ENCODE data around the gene MT3. TPM values are rescaled to one million over a fixed set of nuclear protein-coding genes. Genes with fewer than 3 reads are reported as not detected.
A peak's percentile ranks its signal among the peaks of the same experiment; 100 is the strongest.

MT3 gene
- total and polyA plus RNA-seq, 2 of the 13 experiments (the other 11 are each of a cell fraction or from before 2014, with no cell fraction given) = not detected

DNA sequence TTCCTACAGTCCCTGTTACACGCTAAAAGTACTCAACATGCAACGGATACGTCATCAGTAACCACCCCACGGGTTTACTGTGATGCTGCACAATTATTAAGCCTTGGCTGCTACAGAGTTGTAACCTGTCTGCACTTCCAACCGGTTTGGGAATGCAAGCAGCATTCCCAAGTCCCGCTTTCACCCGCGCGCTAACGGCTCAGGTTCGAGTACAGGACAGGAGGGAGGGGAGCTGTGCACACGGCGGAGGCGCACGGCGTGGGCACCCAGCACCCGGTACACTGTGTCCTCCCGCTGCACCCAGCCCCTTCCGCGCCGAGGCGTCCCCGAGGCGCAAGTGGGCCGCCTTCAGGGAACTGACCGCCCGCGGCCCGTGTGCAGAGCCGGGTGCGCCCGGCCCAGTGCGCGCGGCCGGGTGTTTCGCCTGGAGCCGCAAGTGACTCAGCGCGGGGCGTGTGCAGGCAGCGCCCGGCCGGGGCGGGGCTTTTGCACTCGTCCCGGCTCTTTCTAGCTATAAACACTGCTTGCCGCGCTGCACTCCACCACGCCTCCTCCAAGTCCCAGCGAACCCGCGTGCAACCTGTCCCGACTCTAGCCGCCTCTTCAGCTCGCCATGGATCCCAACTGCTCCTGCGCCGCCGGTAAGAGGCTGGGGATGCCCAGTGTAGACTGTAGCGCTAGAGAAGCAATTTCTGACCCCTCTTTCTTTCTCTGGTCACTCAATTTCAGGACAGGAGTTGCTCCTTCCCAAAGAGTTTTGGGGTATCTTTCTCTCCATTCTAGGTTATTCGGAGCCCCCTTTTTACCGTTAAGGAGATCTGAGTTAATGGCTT, 18.9 kb downstream of the MT3 start, which contains the start of gene MT2A (continued):
- TF ChIP-seq, protein P1, sequence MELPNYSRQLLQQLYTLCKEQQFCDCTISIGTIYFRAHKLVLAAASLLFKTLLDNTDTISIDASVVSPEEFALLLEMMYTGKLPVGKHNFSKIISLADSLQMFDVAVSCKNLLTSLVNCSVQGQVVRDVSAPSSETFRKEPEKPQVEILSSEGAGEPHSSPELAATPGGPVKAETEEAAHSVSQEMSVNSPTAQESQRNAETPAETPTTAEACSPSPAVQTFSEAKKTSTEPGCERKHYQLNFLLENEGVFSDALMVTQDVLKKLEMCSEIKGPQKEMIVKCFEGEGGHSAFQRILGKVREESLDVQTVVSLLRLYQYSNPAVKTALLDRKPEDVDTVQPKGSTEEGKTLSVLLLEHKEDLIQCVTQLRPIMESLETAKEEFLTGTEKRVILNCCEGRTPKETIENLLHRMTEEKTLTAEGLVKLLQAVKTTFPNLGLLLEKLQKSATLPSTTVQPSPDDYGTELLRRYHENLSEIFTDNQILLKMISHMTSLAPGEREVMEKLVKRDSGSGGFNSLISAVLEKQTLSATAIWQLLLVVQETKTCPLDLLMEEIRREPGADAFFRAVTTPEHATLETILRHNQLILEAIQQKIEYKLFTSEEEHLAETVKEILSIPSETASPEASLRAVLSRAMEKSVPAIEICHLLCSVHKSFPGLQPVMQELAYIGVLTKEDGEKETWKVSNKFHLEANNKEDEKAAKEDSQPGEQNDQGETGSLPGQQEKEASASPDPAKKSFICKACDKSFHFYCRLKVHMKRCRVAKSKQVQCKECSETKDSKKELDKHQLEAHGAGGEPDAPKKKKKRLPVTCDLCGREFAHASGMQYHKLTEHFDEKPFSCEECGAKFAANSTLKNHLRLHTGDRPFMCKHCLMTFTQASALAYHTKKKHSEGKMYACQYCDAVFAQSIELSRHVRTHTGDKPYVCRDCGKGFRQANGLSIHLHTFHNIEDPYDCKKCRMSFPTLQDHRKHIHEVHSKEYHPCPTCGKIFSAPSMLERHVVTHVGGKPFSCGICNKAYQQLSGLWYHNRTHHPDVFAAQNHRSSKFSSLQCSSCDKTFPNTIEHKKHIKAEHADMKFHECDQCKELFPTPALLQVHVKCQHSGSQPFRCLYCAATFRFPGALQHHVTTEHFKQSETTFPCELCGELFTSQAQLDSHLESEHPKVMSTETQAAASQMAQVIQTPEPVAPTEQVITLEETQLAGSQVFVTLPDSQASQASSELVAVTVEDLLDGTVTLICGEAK (IDR thresholded peaks at IDR 0.05) = no peak
- TF ChIP-seq, protein P1 (CRISPR knock-in tag; IDR thresholded peaks at IDR 0.05) = peak; percentile 87
- TF ChIP-seq PTBP1 (IDR thresholded peaks at IDR 0.05; ENCODE audit: low read depth, low read length, poor library complexity, severe bottlenecking) (peak; percentile 27), SIX4 (CRISPR knock-in tag; IDR thresholded peaks at IDR 0.05) (no peak), BORCS8-MEF2B (CRISPR knock-in tag; IDR thresholded peaks at IDR 0.05) (peak; percentile 71; the same call in 1 of the 2 replicates), ZNF749 (CRISPR knock-in tag; IDR thresholded peaks at IDR 0.05; ENCODE audit: borderline replicate concordance) (peak; percentile 80; the same call in 1 of the 2 replicates), FOSL2 (CRISPR knock-in tag; IDR thresholded peaks at IDR 0.05) (peak; percentile 94), HNRNPL (IDR thresholded peaks at IDR 0.05; ENCODE audit: low read depth, low read length) (no peak), ZFP41 (CRISPR knock-in tag; IDR thresholded peaks at IDR 0.05; ENCODE audit: borderline replicate concordance) (peak; percentile 40; the same call in 1 of the 2 replicates), IRF2 (CRISPR knock-in tag; IDR thresholded peaks at IDR 0.05) (no peak), CCAR2 (optimal IDR thresholded peaks at IDR 0.05; ENCODE audit: low read depth, low read length) (no peak)
- TF ChIP-seq, protein P2, sequence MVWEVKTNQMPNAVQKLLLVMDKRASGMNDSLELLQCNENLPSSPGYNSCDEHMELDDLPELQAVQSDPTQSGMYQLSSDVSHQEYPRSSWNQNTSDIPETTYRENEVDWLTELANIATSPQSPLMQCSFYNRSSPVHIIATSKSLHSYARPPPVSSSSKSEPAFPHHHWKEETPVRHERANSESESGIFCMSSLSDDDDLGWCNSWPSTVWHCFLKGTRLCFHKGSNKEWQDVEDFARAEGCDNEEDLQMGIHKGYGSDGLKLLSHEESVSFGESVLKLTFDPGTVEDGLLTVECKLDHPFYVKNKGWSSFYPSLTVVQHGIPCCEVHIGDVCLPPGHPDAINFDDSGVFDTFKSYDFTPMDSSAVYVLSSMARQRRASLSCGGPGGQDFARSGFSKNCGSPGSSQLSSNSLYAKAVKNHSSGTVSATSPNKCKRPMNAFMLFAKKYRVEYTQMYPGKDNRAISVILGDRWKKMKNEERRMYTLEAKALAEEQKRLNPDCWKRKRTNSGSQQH (CRISPR knock-in tag; IDR thresholded peaks at IDR 0.05; ENCODE audit: low read depth) = peak; percentile 87
- TF ChIP-seq, protein P3, sequence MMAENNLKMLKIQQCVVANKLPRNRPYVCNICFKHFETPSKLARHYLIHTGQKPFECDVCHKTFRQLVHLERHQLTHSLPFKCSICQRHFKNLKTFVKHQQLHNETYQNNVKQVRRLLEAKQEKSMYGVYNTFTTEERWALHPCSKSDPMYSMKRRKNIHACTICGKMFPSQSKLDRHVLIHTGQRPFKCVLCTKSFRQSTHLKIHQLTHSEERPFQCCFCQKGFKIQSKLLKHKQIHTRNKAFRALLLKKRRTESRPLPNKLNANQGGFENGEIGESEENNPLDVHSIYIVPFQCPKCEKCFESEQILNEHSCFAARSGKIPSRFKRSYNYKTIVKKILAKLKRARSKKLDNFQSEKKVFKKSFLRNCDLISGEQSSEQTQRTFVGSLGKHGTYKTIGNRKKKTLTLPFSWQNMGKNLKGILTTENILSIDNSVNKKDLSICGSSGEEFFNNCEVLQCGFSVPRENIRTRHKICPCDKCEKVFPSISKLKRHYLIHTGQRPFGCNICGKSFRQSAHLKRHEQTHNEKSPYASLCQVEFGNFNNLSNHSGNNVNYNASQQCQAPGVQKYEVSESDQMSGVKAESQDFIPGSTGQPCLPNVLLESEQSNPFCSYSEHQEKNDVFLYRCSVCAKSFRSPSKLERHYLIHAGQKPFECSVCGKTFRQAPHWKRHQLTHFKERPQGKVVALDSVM (CRISPR knock-in tag; IDR thresholded peaks at IDR 0.05) = peak; percentile 27; the same call in 1 of the 2 replicates
- TF ChIP-seq, protein P4, sequence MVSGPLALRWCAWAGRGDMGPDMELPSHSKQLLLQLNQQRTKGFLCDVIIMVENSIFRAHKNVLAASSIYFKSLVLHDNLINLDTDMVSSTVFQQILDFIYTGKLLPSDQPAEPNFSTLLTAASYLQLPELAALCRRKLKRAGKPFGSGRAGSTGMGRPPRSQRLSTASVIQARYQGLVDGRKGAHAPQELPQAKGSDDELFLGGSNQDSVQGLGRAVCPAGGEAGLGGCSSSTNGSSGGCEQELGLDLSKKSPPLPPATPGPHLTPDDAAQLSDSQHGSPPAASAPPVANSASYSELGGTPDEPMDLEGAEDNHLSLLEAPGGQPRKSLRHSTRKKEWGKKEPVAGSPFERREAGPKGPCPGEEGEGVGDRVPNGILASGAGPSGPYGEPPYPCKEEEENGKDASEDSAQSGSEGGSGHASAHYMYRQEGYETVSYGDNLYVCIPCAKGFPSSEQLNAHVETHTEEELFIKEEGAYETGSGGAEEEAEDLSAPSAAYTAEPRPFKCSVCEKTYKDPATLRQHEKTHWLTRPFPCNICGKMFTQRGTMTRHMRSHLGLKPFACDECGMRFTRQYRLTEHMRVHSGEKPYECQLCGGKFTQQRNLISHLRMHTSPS (CRISPR knock-in tag; IDR thresholded peaks at IDR 0.05; ENCODE audit: low read depth) = 0 out of 2 replicates have a peak, but pooled peaks have one; percentile 8

Data from HepG2 (cell line).